A673 (cell line): ENCODE results near the gene GLB1L2.

Experiments used
- EZH2 ChIP-seq: fragments of 200-600 bp; sonication (generic); IDR thresholded peaks from 2 replicates; pipeline ENCODE4 v1.6.1; 2017; ENCODE audit warnings: borderline replicate concordance, low read depth, mild to moderate bottlenecking, mixed read lengths, antibody characterized with exemption, low read length; ENCODE audit not compliant: poor library complexity, severe bottlenecking
- TF ChIP-seq, protein P1 (sequence below): fragments of 300-800, 200-600 bp; sonication (generic); conservative IDR thresholded peaks from 2 replicates; pipeline ENCODE4 v1.5.1; 2017; ENCODE audit warnings: low read depth, mild to moderate bottlenecking, antibody characterized with exemption, low read length, moderate library complexity, mixed read lengths

DNA sequence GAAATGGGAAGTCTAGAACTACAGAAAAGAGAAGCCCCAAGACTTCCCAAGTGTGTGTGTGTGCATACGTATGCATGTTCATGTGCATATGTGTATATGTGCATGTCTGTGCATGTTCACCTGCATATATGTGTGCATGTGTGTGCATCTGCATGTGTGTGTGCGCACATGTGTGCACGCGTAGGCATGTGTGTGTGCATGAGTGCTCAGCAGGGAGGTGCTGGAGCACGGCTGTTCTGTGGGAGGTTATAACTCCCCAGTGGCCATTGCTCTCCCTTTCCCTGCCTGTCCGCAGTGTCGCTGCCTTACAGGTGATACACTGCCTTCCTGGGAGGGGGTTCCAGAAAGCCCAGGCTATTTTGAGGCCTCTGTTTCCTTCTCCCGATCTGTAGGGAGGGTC lies 50.5 kb downstream of the GLB1L2 start:
- TF ChIP-seq, protein P1, sequence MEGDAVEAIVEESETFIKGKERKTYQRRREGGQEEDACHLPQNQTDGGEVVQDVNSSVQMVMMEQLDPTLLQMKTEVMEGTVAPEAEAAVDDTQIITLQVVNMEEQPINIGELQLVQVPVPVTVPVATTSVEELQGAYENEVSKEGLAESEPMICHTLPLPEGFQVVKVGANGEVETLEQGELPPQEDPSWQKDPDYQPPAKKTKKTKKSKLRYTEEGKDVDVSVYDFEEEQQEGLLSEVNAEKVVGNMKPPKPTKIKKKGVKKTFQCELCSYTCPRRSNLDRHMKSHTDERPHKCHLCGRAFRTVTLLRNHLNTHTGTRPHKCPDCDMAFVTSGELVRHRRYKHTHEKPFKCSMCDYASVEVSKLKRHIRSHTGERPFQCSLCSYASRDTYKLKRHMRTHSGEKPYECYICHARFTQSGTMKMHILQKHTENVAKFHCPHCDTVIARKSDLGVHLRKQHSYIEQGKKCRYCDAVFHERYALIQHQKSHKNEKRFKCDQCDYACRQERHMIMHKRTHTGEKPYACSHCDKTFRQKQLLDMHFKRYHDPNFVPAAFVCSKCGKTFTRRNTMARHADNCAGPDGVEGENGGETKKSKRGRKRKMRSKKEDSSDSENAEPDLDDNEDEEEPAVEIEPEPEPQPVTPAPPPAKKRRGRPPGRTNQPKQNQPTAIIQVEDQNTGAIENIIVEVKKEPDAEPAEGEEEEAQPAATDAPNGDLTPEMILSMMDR: no peak
- no peak for TF ChIP-seq EZH2
